HG03159 (cell line): ENCODE measurements around the gene LRRK1.

ENCODE experiments used
- ATAC-seq: cut with Tn5 transposase; IDR thresholded peaks from one replicate; pipeline ENCODE4 v1.9.1; 2021; ENCODE audit warnings: mild to moderate bottlenecking, moderate library complexity; ENCODE audit not compliant: unreplicated experiment

Gene LRRK1

DNA sequence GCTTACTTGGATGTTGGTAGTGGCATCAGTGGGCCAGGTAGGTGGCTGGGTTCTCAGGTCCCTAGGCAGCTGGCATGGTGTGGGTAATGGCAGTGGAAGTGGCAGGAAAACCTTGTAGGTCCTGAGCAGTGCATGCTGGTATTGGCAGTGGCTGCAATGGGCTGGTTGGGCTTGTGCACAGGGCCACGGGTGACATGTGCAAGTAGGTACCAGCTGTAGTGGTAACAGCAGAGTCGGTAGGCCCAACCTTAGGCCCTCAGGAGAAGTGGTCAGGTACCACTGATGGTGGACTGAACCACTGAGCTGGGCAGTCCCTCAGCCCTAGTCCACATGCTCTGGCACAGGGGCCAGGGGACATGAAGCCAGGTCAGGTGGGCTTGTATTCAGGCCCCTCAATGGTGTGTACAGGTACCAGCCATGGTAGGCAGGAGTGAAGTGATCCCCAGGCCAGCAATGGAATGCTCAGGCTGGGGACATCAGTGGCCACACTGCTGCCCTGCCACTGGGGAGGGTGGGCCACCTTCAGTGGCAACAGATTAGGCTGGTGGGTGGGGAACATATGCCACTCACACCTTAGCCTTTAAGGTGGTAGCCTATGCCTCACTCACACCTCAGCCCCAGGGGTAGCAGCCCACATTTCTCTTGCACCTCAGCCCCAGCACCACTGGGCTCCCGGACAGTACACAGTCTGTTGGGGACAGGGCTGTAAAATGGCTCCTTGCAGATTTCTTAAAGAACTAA lies 118.1 kb downstream of the LRRK1 start:
- no peak for ATAC-seq

DNA sequence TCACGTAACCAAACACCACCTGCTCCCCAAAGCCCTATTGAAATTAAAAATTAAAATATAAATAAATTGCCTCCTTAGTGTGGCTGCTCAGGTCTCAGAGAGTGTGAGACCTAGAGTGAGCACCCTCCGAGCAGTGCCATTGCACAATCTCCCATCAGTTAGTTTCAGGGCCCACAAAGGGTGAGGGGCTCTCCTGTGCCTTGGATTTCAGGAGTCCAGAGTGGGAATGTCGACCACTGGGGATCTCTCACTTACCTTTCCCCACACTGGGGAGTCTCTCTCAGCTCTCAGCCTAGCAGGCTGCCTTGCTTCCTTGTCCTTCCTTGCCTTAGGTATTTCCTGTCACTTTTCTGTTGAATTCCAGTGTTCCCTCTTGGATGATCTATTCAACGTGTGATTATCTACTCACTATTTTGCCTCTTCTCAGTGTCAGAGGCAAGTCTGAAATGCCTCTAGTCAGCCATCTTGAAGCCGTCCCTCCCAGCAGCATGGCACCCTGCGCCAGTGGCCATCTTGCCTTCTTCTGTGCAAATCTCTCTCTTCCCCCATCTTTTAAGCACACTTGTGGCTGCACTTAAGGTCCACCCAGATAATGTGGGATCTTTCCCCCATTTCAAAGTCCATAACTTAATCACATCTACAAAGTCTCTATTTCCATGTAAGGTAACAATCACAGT lies 119.3 kb downstream of the LRRK1 start:
- ATAC-seq: no peak

DNA sequence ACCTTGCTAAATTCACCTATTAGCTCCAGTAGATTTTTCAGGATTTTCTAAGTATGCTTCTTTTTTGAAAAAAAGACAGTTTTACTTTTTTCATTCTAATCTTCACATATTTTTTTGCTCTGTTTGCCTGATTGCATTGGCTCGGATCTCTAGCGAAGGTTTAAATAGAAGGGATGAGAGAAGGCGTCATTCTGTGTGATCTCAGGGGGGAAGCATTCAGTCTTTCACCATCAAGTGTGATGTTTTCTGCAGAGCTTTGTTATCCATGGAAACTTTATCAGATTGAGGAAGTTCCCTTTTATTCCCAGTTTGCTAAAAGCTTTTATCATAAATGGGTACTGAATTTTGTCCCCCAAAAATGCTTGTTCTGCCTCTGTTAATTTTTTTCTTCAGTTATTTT lies 120.3 kb downstream of the LRRK1 start:
- ATAC-seq: no peak

DNA sequence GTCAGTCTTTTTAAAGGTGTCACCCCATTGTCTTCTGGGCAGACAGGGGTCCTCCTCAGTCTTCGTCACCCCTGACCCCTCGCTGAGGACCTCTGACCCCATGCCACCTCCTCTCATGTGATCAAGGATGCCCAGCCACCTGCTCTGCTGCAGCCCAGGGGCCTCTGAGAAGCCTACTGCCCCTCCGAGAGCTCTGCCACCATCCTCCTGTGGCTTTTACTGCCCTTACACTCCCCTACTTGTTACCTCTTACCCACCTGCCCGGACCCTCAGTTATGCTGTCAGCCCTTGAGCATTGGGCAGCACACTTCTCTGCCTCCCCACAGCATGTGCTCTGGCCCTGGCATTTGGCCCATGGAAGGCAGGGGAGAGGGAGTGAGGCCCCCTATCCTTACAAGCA lies 123.2 kb downstream of the LRRK1 start:
- no peak for ATAC-seq

DNA sequence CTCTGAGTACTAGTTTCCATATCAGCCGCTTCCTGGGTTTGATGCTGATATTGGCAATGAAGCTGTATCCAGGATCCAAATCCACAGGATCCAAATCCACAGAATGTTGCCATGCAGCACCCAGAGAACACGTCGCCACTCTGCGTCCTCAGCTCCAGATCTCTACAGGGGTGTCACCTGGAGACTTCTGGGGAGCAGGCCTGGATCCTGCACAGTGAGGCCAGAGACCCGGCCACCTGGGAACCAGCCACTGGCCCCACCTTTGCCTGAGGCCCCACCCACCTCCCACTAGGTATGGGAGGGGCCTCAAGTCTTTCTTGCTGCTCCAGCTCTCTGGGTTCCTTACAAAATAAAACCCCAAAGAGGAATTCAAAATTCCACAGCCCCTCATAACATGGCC lies 123.9 kb downstream of the LRRK1 start:
- no peak for ATAC-seq

DNA sequence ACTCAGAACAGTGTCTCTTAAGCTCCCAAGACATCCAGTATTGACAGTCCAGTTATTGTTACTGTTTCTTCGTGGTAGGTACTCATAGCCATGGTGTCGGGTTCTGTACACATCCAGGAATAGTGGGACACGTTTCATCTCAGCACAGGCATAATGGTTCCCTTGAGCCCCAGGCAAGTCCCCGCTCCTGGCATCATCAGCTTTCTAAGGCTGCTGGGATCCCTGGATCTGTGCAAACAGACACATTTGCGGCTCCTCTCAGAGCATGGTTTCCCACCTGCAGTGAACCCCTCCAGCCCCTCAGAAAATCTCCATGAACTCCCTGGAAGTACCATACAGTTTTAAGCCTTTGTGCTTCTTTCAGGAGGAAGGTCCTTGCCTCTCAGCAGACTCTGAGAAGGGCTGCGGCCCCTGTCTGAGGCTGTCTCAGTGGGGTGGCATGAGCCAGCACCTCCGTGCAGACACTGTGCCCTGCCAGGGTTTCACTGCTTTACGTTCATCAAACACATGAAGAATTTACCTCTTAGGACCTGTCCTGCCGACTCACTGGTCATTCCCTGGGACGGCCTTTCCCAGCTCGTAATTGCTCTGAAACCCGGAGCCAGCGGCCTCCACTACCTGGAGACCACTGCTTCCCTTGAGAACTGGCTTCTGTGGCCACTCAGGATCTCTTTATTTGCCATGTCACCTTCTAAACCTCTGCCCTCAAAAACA lies 124.9 kb downstream of the LRRK1 start:
- ATAC-seq: no peak

DNA sequence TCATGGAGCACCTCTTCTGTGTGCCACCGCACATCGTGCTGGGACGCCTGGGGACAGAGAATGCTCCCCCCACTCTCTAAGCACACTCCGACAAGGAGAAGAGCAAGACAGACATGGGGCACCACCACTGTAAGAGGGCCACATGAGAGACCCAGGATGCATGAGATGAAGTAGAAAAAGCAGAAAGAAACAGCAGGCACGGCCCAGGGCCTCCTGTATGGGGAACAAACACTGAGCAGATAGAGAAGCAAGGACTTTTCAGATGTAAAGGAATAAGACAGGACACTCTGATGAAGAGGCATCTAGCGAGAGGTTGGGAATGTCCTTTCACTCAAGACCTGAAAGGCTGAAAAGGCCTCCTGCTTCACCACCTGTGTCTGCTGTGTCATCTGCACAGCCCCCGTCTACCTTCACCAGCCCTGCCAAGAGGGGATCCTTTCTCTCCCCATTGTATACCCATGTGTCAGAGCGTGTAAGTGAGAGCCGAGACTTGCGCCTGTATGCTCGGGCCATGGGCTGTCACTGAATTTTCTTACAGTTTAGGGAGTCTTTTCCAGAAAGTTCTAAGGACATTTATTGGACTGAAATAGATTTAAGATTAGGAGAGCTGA lies 125.6 kb downstream of the LRRK1 start:
- no peak for ATAC-seq

DNA sequence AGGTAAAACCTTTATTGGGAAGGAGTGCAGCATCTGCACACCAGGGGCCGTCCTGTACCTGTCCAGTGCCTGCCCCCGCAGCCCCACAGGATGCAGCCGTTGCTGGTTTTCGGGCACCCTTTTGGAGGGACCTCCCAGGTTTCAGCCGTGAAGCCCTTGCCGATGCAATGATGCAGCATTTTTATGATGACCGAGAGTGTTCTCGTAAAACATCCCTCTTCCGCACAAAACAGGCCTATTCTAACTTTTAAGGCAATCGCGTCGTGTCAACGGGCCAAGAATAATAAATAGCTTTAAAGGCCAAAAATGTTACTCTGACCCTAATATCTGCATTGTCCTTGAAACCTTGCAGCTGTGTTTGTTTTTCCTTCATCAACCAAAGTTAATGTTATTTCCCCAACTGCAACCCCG lies 126.1 kb downstream of the LRRK1 start:
- ATAC-seq: no peak

DNA sequence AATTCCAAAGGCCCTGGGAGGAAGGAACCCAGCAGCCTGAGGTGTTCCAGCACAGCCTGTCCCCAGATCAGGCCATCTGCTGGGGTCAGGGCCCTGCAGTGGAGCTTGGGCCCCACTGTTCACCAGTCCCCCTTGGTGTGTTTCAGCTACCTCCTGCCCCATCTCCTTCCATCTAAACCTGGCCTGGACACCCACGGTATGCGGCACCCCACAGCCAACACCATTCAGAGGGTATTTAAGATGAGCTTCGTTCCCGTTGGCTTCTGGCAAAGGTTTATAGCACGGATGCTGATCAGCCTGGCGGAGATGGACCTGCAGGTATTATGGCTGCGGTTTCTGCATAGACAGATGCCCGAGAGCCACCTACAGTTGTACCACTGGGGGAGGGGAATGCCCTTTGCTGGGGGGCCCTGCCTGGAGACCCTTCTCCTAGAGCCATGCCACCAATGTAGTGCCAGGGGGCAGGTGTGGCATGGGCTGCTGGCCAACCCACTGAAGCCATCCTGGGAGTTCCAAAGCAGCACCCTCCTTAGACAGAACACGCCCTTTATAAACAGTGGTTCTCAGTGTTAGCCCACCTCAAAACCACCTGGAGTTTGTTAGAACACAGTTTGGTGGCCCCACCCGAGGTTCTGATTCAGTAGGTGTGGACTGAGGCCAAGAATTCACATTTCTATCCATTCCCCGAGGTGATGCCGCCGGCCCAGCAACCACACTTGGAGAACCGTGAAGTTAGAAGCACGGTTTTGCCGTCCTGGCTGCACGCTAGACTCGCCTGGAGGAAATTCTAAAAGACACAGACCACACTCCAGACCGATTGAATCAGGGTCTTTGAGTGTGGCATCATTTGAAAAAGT lies 126.9 kb downstream of the LRRK1 start:
- no peak for ATAC-seq

DNA sequence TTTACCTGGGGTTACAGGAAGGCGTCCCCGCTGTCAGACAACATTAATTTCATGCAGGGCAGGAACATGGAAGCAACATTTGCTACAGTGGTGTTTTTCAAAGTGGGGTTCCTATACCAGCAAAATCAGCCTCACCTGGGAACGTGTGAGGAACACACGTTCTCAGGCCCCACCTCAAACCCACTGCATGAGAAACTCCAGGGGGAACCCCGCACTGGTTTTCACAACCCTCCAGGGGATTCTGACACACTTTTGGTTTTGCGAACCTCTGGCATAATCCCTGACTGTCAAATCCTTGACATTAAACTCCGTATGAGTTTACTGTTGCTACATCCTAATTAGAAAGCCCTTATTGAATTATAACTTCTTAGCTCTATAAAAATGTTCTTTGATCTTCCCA lies 127.7 kb downstream of the LRRK1 start:
- no peak for ATAC-seq

DNA sequence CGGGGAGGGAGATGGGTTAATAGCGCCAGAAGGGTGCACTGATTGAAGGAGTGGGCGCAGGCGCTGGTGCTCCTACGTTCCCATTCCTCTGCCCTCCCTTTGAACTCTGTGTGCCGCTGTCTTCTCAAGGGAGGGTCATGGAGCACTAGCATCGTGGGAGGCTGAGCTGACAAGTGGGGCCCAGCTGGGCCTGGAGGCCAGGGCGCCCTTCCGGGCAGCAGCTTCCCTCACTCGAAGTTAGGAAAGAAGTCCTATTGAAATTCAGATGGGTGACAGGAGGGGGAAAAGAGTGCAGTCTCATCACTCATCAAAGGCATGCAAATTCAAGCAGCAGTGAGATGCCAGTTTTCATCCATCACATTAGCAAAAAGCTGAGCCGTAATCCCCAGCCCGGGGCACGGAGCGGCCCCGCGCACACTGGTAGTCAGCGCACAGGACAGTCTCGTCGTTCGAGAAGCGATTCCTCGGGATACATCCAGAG lies 128.2 kb downstream of the LRRK1 start:
- ATAC-seq: no peak

DNA sequence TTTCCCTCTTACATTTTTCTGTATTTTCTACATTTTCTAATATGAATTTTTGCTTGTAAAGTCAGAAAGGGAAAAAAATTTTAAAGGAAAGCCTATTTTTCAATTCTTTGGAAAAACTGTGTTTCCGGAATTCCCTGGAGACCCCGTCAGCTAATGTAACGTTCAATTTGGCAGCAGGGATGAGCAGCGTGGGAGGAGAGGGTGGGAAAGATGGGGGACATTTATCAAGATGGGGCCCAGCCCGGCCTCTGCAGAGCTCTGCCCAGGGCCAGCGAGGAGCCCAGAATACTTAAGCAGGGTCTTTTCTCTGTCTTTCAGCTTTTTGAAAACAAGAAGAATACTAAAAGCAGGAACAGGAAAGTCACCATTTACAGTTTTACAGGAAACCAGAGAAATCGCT lies 129.0 kb downstream of the LRRK1 start:
- no peak for ATAC-seq

DNA sequence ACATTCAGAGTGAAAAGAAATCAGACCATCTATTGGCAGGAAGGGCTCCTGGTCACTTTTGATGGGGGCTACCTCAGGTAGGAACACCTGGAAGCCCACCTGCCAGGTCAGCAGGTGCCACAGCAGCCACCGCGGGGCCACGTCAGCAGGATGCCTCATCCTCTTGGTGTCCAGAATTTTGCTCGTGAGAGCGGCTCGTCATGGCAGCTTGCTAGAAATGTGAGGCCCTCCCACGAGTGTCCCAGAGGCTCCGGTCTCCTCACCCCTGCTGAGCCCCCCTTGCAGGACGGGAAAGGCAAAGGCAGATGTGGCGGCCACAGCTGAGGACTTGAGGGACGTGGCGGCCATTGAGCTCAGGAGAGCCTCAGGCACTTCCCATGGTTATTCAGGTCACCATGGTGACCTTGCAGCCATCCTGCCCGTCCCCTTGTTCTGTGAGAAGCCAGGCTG lies 129.4 kb downstream of the LRRK1 start:
- no peak for ATAC-seq

DNA sequence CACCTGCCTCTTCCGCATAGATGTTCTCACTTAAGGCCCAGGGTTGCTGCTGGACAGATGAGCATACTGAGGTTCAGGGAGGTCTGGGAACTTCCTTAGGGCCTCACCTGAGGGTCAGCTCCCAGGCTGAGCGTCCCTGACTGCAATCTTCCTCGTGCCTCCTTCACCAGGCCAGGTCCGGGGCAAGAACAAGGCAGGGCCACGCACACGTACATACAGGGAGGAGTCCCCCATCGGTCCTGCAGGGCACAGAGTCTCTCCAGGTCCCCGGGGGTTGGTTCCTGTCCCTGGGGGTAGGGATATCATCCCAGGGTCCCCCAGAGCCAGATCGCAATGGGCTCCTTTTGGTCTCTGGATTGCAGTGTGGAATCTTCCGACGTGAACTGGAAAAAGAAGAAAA lies 130.1 kb downstream of the LRRK1 start:
- no peak for ATAC-seq

DNA sequence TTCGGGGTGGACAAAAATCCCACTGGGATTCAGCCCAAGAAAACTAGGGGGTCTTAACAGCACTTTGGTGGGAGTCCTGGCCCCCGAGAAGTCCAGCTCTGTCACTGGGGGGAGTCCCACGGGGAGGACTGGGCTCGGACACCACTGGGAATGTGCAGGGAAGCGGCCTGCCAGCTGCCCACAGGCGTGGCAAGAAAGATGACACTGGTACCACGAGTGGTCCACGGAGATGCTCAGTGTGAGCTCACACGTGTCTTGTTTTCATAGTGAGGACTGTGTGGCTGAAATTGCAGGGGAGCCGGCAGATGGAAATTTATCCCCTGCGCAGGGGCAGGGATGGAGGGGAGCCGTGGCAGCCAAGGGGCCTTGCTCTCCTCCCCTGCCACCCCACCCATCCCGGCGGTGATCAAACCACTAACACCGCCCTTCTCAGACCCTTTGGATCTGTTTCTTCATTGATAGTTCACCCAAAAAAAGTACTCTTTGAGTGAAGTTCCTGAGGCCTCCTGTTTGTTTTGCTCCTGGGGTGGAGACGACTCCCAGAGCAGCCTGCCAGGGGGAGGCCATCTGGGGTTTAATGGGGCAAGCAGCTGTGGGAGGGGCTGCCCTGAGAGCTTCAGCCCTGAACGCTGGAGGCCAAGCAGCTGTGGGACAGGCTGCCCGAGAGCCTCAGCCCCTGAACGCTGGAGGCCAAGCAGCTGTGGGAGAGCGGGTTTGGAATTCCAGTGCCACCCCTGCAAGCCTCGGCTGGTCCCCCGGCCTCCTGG lies 130.9 kb downstream of the LRRK1 start:
- no peak for ATAC-seq

DNA sequence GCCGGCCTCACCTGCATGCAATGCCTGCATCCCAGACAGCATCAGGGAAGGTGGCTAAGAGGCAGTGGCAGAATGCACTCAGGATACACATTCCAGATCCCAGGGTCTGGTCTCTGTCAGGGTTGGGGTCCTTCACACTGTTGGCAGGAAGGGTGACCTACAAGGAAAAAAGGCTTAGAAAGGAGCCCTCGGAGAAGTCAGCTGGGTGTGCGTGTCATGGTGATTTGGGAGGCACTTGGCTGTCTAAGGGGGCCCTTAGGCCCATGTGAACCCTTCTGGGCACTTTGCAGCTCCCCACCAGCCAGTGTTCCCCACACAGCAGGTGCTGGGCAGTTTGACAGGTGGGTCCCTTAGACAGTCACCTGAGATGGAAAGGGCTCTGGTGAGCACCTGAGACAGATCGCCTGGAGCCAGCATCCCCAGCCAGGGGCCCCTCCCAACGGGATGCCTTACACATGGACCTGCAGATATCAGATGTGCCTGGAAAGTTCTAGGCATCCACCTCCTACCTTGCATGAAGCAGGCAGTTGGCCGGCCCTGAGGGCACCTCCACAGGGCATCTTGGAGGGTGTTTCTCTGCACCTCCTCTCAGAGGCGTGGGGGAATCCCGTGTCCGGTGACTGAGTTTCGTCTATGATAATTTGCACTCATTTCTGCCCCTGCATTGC lies 131.6 kb downstream of the LRRK1 start:
- ATAC-seq: no peak

DNA sequence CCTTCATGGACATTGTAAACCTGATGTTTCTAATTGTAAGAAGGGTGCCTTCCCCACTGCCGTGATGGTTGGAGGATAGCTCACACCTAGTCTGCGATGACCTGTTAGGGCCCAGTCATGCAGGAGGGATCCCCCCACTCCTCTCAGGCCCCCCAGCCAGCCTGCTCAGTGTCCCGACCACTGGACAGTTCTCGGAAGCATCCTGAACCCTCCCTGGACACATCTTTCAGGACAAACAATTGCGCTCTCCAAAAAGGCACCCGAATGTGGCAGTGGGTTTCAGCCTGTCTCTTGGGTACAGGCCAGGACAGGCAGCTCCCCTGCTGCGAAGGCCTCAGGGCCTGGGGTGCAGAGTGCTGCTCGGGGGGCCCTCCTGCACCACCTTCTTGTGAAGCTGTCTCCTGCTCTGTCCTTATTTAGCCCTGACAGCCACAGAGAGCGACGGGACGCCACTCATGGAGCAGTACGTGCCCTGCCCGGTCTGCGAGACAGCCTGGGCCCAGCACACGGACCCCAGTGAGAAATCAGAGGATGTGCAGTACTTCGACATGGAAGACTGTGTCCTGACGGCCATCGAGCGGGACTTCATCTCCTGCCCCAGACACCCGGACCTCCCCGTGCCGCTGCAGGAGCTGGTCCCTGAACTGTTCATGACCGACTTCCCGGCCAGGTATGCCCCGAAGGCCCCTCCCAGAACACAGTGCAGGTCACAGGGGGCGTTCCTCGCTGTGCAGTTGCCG lies 132.3 kb downstream of the LRRK1 start:
- no peak for ATAC-seq

DNA sequence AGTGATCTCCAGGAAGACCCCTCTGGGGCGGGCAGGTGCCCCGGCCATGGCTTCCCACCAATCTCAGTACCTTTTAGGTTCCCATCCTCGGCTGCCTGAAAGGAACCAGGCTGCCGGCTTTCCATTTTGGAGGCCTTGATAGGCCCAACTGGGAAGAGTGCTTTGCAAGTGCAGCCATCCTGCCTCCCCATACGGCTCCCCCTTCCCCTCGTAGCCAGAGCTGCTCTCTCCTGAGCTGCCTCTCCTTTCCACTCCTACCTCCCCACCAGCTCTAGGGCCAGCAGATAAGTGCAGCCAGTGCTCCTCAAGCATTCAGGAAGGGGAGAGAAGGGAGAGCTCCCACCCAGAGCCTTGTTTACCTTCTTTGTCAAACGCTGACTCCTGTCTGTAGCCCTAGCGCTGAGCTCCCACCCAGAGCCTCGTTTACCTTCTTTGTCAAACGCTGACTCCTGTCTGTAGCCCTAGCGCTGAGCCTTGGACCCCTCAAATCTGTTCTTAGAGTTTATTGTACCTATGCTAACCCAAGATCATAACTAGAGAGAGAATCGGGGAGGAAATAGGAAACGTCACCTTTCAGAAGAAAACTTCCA lies 133.0 kb downstream of the LRRK1 start:
- ATAC-seq: no peak
